ENCODE results near the gene XPO6. TPM values are rescaled to one million over a fixed set of nuclear protein-coding genes. Genes with fewer than 3 reads are reported as not detected.
A peak's percentile ranks its signal among the peaks of the same experiment; 100 is the strongest.
"Not testable (repeated sequence)": the region's sequence is repeated elsewhere in the genome, so short reads cannot be mapped to it uniquely, and the experiment has no call there.

XPO6 gene
- total RNA-seq, 1 donor from 2014 or later, result 84.8 TPM

DNA sequence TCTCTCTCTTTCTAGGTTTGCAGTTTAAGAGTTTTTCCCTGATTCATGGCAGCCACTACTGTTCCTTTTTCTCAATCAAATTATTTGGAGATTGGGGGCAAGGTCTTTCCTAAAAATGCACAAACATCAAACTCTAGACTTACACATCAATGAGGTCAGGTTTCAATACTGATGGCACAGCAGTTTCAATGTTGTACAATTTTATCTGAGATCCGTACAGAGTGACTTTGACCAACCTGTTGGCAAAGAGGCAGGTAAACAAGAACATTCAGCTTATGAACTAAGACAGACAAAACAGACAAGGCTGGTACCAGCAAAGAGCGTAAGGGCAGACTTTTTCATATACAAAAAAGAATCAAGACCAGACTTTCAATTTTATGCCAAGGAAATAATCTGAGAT is 90.2 kb downstream of the XPO6 start:
- Histone ChIP-seq H3K4me3 (ENCODE audit: low read depth, low read length) (no peak overlapping the region), H3K27me3 (ENCODE audit: control insufficient read depth, insufficient read depth, low read length) (no peaks in the 10 kb centered on the region), H3K36me3 (ENCODE audit: control insufficient read depth, insufficient read depth, low read length) (peaks cover 28% of the 10 kb centered on the region)
- FAIRE-seq (no peak), DNase-seq (ENCODE audit: low read depth) (no peak)
- TF ChIP-seq, protein P1, sequence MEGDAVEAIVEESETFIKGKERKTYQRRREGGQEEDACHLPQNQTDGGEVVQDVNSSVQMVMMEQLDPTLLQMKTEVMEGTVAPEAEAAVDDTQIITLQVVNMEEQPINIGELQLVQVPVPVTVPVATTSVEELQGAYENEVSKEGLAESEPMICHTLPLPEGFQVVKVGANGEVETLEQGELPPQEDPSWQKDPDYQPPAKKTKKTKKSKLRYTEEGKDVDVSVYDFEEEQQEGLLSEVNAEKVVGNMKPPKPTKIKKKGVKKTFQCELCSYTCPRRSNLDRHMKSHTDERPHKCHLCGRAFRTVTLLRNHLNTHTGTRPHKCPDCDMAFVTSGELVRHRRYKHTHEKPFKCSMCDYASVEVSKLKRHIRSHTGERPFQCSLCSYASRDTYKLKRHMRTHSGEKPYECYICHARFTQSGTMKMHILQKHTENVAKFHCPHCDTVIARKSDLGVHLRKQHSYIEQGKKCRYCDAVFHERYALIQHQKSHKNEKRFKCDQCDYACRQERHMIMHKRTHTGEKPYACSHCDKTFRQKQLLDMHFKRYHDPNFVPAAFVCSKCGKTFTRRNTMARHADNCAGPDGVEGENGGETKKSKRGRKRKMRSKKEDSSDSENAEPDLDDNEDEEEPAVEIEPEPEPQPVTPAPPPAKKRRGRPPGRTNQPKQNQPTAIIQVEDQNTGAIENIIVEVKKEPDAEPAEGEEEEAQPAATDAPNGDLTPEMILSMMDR (IDR thresholded peaks at IDR 0.05; ENCODE audit: insufficient read depth, low read length, severe bottlenecking), result no peak

DNA sequence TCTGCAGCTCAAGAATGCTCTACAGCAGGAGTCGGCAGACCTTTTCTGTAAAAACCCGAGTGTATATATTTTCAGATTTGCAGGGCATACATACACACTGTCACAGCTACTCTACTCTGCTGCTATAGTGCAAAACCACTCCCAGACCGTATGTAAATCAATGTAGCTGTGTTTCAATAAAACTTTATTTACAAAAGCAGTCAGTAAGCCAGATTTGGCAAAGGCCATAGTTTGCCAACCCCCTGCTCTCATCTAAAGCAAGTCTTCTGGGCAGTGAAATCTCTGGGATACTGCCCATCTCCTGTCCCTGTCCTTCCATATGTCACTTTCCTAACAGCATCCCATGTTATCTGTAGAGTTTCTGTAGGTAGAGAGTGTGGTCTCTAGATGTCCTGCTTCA is 91.0 kb downstream of the XPO6 start:
- Histone ChIP-seq H3K27me3 (ENCODE audit: control insufficient read depth, insufficient read depth, low read length) (no peaks in the 10 kb centered on the region), H3K4me3 (ENCODE audit: low read depth, low read length) (no peak overlapping the region), H3K36me3 (ENCODE audit: control insufficient read depth, insufficient read depth, low read length) (peaks cover 27% of the 10 kb centered on the region)
- TF ChIP-seq, protein P1 (IDR thresholded peaks at IDR 0.05; ENCODE audit: insufficient read depth, low read length, severe bottlenecking), result no peak
- FAIRE-seq (no peak), DNase-seq (ENCODE audit: low read depth) (no peak)

DNA sequence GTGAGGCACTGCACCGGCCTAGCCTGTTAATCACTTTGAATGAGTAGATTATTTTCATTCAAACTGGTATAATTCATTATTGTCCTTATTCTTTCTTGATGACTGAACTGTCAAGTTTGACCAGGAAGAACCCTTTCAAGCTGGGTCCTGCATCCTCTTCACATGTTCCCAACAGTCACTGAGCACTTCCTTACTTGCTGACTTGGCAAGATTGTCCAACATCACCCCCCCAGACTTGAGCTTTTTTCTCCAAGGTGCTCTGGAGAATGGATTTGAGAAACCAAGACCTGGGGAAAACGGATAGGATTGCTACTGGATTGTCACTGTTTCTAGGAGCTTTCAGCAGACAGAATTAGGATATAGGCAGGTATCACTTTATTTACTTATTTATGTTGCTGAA is 93.1 kb downstream of the XPO6 start:
- Histone ChIP-seq H3K36me3 (ENCODE audit: control insufficient read depth, insufficient read depth, low read length) (peaks cover 23% of the 10 kb centered on the region), H3K27me3 (ENCODE audit: control insufficient read depth, insufficient read depth, low read length) (no peaks in the 10 kb centered on the region), H3K4me3 (ENCODE audit: low read depth, low read length) (no peak overlapping the region)
- TF ChIP-seq, protein P1 (IDR thresholded peaks at IDR 0.05; ENCODE audit: insufficient read depth, low read length, severe bottlenecking), result no peak
- FAIRE-seq (no peak), DNase-seq (ENCODE audit: low read depth) (no peak)

DNA sequence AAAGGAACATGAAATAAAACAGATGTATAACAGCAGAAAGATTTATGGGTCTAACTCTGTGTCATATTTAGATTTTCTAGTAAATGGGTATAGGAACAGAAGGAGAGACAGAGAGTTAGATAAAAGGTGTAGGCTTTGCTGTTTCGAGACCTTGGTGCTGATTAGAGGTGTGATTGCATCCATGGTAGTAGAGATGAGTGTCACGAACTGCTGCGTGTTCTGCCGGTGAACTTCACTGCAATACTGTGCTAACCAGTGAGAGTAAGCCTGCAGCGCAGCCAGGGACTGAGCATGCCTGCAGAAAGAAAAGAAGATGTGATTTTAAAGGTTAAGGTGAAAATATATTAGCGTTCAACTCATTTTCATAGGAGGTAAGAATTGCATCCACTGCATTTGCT is 94.6 kb downstream of the XPO6 start:
- DNase-seq (ENCODE audit: low read depth), result no peak
- H3K4me3 ChIP-seq (ENCODE audit: low read depth, low read length), result no peak overlapping the region
- no peaks in the 10 kb centered on the region for H3K27me3 ChIP-seq (ENCODE audit: control insufficient read depth, insufficient read depth, low read length)
- FAIRE-seq, result no peak
- H3K36me3 ChIP-seq (ENCODE audit: control insufficient read depth, insufficient read depth, low read length), result peaks cover 18% of the 10 kb centered on the region
- TF ChIP-seq, protein P1 (IDR thresholded peaks at IDR 0.05; ENCODE audit: insufficient read depth, low read length, severe bottlenecking), result no peak

DNA sequence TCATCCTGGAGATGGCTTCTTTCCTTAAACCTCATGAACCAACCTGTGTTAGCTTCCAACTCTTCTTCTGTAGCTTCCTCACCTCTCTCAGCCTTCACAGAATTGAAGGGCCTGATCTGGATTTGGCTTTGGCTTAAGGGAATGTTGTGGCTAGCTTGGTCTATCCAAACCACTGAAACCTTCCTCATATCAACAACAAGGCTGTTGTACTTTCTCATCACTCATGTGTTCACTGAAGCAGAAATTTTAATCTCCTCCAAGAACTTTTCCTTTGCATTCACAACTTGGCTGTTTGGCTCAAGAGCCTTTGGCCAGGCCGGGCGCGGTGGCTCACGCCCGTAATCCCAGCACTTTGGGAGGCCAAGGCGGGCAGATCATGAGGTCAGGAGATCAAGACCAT is 95.9 kb downstream of the XPO6 start:
- peaks cover 17% of the 10 kb centered on the region for H3K36me3 ChIP-seq (ENCODE audit: control insufficient read depth, insufficient read depth, low read length)
- H3K4me3 ChIP-seq (ENCODE audit: low read depth, low read length); DNase-seq (ENCODE audit: low read depth); H3K27me3 ChIP-seq (ENCODE audit: control insufficient read depth, insufficient read depth, low read length): not testable (repeated sequence)
- FAIRE-seq, result peak; percentile 32

DNA sequence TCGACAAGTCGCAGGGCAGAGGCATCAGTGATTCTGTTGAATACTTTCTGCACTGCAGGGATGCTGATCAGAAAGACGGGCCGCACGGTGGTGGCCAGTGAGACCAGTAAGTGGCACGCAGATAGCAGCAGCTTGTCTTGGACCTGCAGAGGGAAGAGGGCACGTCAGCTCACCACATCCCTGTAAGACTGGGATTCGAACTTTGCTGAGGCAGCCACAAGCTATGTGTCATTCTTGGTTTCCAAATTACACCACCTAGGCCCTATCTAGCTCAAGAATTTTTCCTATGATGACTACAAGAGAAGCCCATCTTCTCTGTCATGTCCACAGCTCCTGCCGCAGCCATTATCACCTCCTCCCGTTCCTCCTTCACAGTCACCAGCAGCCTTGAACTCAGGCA is 98.9 kb downstream of the XPO6 start:
- no peak for FAIRE-seq
- DNase-seq (ENCODE audit: low read depth), result no peak
- Histone ChIP-seq H3K4me3 (ENCODE audit: low read depth, low read length) (no peak overlapping the region), H3K27me3 (ENCODE audit: control insufficient read depth, insufficient read depth, low read length) (no peaks in the 10 kb centered on the region), H3K36me3 (ENCODE audit: control insufficient read depth, insufficient read depth, low read length) (peaks cover 29% of the 10 kb centered on the region)
- TF ChIP-seq, protein P1 (IDR thresholded peaks at IDR 0.05; ENCODE audit: insufficient read depth, low read length, severe bottlenecking), result no peak

Data from bronchial epithelial cell (primary cell).